MG63 (cell line): ENCODE results near the gene ATXN2. TPM values are rescaled to one million over a fixed set of nuclear protein-coding genes. Genes with fewer than 3 reads are reported as not detected.
"Not testable (repeated sequence)": the region's sequence is repeated elsewhere in the genome, so short reads cannot be mapped to it uniquely, and the experiment has no call there.

Experiments used
- DNase-seq: peaks from one replicate; pipeline ENCODE4 v3.0.0-alpha.2; 2020
- H3K27me3 ChIP-seq: fragments of 250-450 bp; sonication (Bioruptor Pico); 2 replicates; pipeline ENCODE4 v1.5.1; 2020; ENCODE audit warnings: mild to moderate bottlenecking, moderate library complexity
- H3K36me3 ChIP-seq: fragments of 250-450 bp; sonication (Bioruptor Pico); 2 replicates; pipeline ENCODE4 v1.5.1; 2020; ENCODE audit warnings: mild to moderate bottlenecking, moderate library complexity
- H3K4me3 ChIP-seq: fragments of 250-450 bp; sonication (Bioruptor Pico); 2 replicates; pipeline ENCODE4 v1.5.1; 2020; ENCODE audit warnings: mild to moderate bottlenecking, moderate library complexity
- H3K9me3 ChIP-seq: fragments of 250-450 bp; sonication (Bioruptor Pico); 2 replicates; pipeline ENCODE4 v1.5.1; 2020; ENCODE audit warnings: mild to moderate bottlenecking, moderate library complexity
- total RNA-seq: library from RNA; depleted of rRNA; stranded (reverse); fragments of >200 nt; shearing (Covaris generic); gene quantifications from 2 replicates; pipeline ENCODE4 v1.2.3, GENCODE V29; 2014; ENCODE audit warnings: low replicate concordance; rRNA removed

ATXN2 gene
- total RNA-seq, 1 experiment from 2014 or later: 6.9 TPM

DNA sequence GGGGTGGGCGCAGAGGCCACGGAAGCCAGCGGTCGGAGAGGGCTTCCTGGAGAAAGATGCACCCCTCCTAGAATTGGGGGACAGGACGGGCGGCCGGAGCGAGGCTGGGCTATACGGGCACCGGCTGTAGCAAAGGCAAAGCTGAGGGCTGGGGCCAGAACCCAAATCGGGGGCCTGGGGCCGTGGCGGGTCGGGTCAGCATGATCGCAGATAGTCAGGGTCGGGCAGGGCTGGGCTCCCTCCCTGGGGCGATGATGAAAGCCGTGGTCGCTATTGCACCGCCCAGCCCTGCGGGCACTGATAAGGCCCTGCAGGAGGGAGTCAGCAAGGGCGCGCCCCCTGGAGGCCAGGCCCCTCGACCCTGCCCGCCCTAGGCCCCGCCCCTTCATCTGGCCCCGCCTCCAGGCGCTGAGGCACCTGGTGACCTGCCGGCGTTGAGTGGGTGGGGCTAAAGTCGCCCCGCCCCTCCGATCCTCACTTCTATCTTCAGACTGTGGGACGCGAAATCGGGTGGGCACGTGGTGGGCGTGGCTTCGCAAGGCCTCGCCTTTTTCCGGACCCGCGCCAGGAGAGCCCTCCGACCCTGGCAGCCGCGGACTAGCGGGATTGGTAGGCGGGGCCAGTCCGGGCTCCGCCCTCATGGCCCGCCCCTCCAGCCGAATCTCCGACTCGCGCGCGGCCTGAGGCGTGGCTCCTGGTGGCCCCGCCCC, 193.8 kb downstream of the ATXN2 start:
- Histone ChIP-seq H3K36me3 (no peaks in the 10 kb centered on the region; the same call in 1 of the 2 replicates), H3K9me3 (no peaks in the 10 kb centered on the region), H3K27me3 (no peaks in the 10 kb centered on the region), H3K4me3 (peak overlapping the region; percentile 90)
- DNase-seq: peak; percentile 88

DNA sequence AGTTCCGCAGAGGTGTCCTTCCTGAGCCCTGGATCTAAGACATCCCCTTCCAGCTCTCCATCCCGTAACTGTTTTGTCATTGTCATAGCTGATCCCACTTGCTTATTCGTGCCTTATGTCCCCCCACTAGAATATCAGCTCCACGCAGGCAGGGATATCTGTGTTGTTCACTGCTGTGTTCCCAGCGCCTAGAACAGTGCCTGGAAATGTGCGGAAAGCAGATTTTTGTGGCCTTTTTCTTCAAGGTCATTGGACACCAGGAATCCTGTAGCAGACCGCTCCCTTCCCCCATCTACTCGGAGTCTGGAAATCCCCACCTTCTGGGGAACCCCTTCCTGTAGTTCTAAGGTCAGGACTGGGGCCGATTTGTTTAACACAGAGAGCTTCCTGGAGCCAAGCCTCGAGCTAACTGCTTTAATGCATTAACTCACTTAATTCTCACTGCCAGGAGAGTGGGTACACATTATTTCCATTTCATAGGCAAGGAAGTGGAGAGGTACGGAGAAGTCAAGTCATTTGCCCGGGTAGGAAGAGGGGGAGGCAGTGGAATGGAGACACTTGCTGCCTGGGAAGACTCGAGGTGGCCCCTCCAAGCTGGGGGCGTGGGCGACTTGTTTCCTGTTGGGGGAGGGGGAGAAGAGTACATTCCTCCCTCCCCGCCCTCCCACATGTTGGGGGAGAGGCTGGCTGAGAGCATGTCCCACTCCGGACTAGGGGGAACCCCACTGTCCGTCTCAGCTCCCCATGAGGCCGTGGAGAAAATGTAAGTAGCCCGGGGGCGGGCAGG, 194.6 kb downstream of the ATXN2 start:
- Histone ChIP-seq H3K36me3 (no peaks in the 10 kb centered on the region; the same call in 1 of the 2 replicates), H3K4me3 (peak overlapping the region; percentile 90), H3K27me3 (no peaks in the 10 kb centered on the region), H3K9me3 (no peaks in the 10 kb centered on the region)
- DNase-seq: no peak

DNA sequence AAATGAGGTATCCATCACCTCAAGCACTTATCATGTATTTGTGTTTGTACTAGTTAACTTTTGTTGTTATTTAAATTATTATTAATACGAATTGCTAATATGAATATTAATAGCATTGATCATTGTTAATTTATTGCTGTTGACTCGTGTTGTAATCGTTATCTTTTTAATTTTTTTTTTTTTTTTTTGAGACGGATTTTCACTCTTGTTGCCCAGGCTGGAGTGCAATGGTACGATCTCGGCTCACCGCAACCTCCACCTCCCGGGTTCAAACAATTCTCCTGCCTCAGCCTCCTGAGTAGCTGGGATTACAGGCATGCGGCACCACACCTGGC, 196.7 kb downstream of the ATXN2 start:
- DNase-seq, H3K4me3 ChIP-seq, H3K9me3 ChIP-seq, H3K27me3 ChIP-seq, H3K36me3 ChIP-seq: not testable (repeated sequence)

Other genes with a start within 250 kb of the ATXN2 start
- 11.2 and 12.6 TPM in 2 replicates for gene PHETA1, start 230.2 kb downstream of the ATXN2 start, total RNA-seq
- gene SH2B3, start 193.4 kb downstream of the ATXN2 start, total RNA-seq: 12.8 and 15.8 TPM in 2 replicates
- 11.0 and 12.4 TPM in 2 replicates for gene BRAP, start 86.6 kb upstream of the ATXN2 start, total RNA-seq
- 7.4 and 17.3 TPM in 2 replicates for gene ACAD10, start 86.7 kb upstream of the ATXN2 start, total RNA-seq
- 55.8 and 61.9 TPM in 2 replicates for gene ALDH2, start 167.6 kb upstream of the ATXN2 start, total RNA-seq
- 22.5 and 46.4 TPM in 2 replicates for gene MAPKAPK5, start 242.9 kb upstream of the ATXN2 start, total RNA-seq